ENCODE measurements around the gene ASRGL1. TPM values are rescaled to one million over a fixed set of nuclear protein-coding genes. Genes with fewer than 3 reads are reported as not detected.

The ASRGL1 gene
- total and polyA plus RNA-seq, 2 of the 13 experiments (the other 11 are each of a cell fraction or from before 2014, with no cell fraction given), result 50.8 to 97.5 TPM

DNA sequence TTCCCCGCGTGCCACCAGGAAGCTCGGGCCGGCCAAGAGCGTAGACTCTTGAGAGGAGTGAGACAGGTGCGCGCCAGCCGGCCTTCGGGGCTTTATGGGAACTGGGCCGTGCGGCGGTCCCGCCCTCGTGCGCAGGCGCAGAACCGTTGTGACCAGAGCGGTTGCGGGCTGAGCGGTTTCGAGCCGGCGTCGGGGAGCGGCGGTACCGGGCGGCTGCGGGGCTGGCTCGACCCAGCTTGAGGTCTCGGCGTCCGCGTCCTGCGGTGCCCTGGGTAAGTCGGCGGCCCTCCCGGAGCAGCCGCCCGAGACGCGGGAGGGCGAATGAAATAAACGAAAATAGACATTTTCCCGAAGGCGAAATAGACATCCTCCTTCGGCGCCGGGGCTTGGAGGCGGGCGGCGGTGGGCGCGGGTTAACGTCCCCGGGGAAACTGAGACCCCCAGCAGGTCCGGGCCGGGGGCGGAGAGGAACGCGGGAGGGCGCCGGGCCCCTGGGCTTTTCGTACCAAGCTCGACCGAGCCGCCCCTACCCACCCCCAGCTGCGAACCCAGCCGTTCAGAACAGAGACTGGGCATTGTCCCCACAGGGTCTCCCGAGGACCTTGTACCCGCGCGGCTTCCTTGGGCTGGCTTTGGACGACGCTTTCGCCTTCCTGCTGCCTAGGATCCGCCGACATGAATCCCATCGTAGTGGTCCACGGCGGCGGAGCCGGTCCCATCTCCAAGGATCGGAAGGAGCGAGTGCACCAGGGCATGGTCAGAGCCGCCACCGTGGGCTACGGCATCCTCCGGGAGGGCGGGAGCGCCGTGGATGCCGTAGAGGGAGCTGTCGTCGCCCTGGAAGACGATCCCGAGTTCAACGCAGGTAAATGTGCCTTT, at the start of gene ASRGL1 (continued):
- TF ChIP-seq KDM5B (CRISPR knock-in tag; IDR thresholded peaks at IDR 0.05; ENCODE audit: borderline replicate concordance), result peak; percentile 41; the same call in 1 of the 2 replicates
- no peak for TF ChIP-seq ZNF335 (CRISPR knock-in tag; IDR thresholded peaks at IDR 0.05)
- TF ChIP-seq ZNF124 (CRISPR knock-in tag; IDR thresholded peaks at IDR 0.05), result no peak
- TF ChIP-seq HDAC1 (CRISPR knock-in tag; IDR thresholded peaks at IDR 0.05), result peak; percentile 56
- no peak for TF ChIP-seq ZNF34 (CRISPR knock-in tag; IDR thresholded peaks at IDR 0.05; ENCODE audit: borderline replicate concordance)
- no peak for TF ChIP-seq ZSCAN30 (CRISPR knock-in tag; IDR thresholded peaks at IDR 0.05)
- TF ChIP-seq TSC22D2 (CRISPR knock-in tag; IDR thresholded peaks at IDR 0.05; ENCODE audit: borderline replicate concordance), result no peak
- TF ChIP-seq HDAC2 (CRISPR knock-in tag; IDR thresholded peaks at IDR 0.05), result peak; percentile 25; the same call in 1 of the 2 replicates
- TF ChIP-seq ERF (CRISPR knock-in tag; IDR thresholded peaks at IDR 0.05), result no peak
- TF ChIP-seq, protein P1, sequence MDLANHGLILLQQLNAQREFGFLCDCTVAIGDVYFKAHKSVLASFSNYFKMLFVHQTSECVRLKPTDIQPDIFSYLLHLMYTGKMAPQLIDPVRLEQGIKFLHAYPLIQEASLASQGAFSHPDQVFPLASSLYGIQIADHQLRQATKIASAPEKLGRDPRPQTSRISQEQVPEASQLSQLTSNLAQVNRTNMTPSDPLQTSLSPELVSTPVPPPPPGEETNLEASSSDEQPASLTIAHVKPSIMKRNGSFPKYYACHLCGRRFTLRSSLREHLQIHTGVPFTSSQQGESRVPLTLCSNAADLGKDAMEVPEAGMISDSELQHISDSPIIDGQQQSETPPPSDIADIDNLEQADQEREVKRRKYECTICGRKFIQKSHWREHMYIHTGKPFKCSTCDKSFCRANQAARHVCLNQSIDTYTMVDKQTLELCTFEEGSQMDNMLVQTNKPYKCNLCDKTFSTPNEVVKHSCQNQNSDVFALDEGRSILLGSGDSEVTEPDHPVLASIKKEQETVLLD (CRISPR knock-in tag; IDR thresholded peaks at IDR 0.05; ENCODE audit: low read depth), result peak; percentile 37; the same call in 1 of the 2 replicates
- TF ChIP-seq ZMAT3 (CRISPR knock-in tag; conservative IDR thresholded peaks at IDR 0.05), result no peak; the same call in 1 of the 2 replicates
- no peak for TF ChIP-seq FOXK1 (CRISPR knock-in tag; IDR thresholded peaks at IDR 0.05; ENCODE audit: borderline replicate concordance, low read depth)
- TF ChIP-seq, protein P2, sequence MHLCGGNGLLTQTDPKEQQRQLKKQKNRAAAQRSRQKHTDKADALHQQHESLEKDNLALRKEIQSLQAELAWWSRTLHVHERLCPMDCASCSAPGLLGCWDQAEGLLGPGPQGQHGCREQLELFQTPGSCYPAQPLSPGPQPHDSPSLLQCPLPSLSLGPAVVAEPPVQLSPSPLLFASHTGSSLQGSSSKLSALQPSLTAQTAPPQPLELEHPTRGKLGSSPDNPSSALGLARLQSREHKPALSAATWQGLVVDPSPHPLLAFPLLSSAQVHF (CRISPR knock-in tag; IDR thresholded peaks at IDR 0.05), result peak; percentile 71; the same call in 1 of the 2 replicates
- no peak for TF ChIP-seq RBM39 (IDR thresholded peaks at IDR 0.05; ENCODE audit: low read depth, low read length, poor library complexity, severe bottlenecking)
- TF ChIP-seq HOXA7 (CRISPR knock-in tag; IDR thresholded peaks at IDR 0.05), result no peak
- no peak for TF ChIP-seq LCORL (IDR thresholded peaks at IDR 0.05)
- no peak for TF ChIP-seq LCORL (CRISPR knock-in tag; IDR thresholded peaks at IDR 0.05)
- TF ChIP-seq, protein P3, sequence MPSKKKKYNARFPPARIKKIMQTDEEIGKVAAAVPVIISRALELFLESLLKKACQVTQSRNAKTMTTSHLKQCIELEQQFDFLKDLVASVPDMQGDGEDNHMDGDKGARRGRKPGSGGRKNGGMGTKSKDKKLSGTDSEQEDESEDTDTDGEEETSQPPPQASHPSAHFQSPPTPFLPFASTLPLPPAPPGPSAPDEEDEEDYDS (CRISPR knock-in tag; IDR thresholded peaks at IDR 0.05), result peak; percentile 86
- 0 out of 2 replicates have a peak, but pooled peaks have one; percentile 44 for TF ChIP-seq ZNF44 (CRISPR knock-in tag; IDR thresholded peaks at IDR 0.05)
- no peak for TF ChIP-seq ZNF496 (CRISPR knock-in tag; IDR thresholded peaks at IDR 0.05; ENCODE audit: insufficient replicate concordance)
- TF ChIP-seq RBFOX2 (IDR thresholded peaks at IDR 0.05; ENCODE audit: low read depth, low read length), result peak; percentile 67; the same call in 1 of the 2 replicates
- no peak for TF ChIP-seq ZFP1 (CRISPR knock-in tag; IDR thresholded peaks at IDR 0.05)
- peak; percentile 70 for TF ChIP-seq REPIN1 (CRISPR knock-in tag; IDR thresholded peaks at IDR 0.05; ENCODE audit: borderline replicate concordance, low read depth)
- no peak for TF ChIP-seq SRF (IDR thresholded peaks at IDR 0.05; ENCODE audit: low read depth, low read length)
- no peak for TF ChIP-seq SOX5 (CRISPR knock-in tag; IDR thresholded peaks at IDR 0.05; ENCODE audit: borderline replicate concordance)
- TF ChIP-seq NRL (CRISPR knock-in tag; IDR thresholded peaks at IDR 0.05; ENCODE audit: borderline replicate concordance), result peak; percentile 79
- TF ChIP-seq ZNF670 (CRISPR knock-in tag; IDR thresholded peaks at IDR 0.05; ENCODE audit: borderline replicate concordance), result no peak; the same call in 1 of the 2 replicates

All from HepG2 (cell line).